Ishikawa (cell line): Measurements from ENCODE around the gene ANK2.

Experiments used
- CEBPB ChIP-seq: IDR thresholded peaks from 2 replicates; pipeline ENCODE4 v1.6.1; 2012
- CREB1 ChIP-seq: IDR thresholded peaks from 2 replicates; pipeline ENCODE4 v1.6.1; 2012; ENCODE audit warnings: low read depth
- EGR1 ChIP-seq: IDR thresholded peaks from 2 replicates; pipeline ENCODE4 v1.6.1; 2012
- EP300 ChIP-seq: IDR thresholded peaks from 2 replicates; pipeline ENCODE4 v1.6.1; 2012; ENCODE audit warnings: borderline replicate concordance
- FOXM1 ChIP-seq: IDR thresholded peaks from 2 replicates; pipeline ENCODE4 v1.6.1; 2012; ENCODE audit warnings: low read depth, borderline replicate concordance
- NFIC ChIP-seq: IDR thresholded peaks from 2 replicates; pipeline ENCODE4 v1.6.1; 2012
- RAD21 ChIP-seq: IDR thresholded peaks from 2 replicates; pipeline ENCODE4 v1.6.1; 2012; ENCODE audit warnings: low read depth
- TAF1 ChIP-seq: IDR thresholded peaks from 2 replicates; pipeline ENCODE4 v1.6.1; 2012; ENCODE audit warnings: low read depth, mild to moderate bottlenecking
- TCF12 ChIP-seq: IDR thresholded peaks from 2 replicates; pipeline ENCODE4 v1.6.1; 2012; ENCODE audit warnings: low read depth
- TEAD4 ChIP-seq: IDR thresholded peaks from 2 replicates; pipeline ENCODE4 v1.6.1; 2012
- YY1 ChIP-seq: IDR thresholded peaks from 2 replicates; pipeline ENCODE4 v1.6.1; 2012; ENCODE audit warnings: low read depth
- ZBTB7A ChIP-seq: IDR thresholded peaks from 2 replicates; pipeline ENCODE4 v1.6.1; 2012; ENCODE audit warnings: low read depth
- TF ChIP-seq, protein P1 (sequence below): IDR thresholded peaks from 2 replicates; pipeline ENCODE4 v1.6.1; 2012
- TF ChIP-seq, protein P2 (sequence below): IDR thresholded peaks from 2 replicates; pipeline ENCODE4 v1.6.1; 2012; ENCODE audit warnings: low read depth, mild to moderate bottlenecking
- TF ChIP-seq, protein P3 (sequence below): IDR thresholded peaks from 2 replicates; pipeline ENCODE4 v1.6.1; 2012

Gene ANK2

DNA sequence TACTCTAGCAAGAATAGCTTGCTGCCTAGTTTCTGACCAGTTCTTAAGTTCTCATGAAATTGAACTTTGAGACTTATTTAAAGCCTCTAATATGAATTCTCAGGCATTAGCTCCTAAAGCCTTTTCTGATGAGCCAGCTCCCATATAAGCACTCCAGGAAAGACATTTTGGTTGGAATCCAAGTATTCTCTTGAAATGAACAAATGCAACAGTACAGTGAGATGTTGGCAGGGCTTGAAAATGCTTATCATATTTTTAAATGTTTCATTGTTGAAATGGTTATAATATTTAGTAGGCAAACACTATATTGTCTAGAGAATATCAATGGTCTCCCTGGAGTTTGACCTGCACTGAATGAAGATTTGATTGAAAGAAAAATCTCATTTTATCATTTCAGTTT, 240.3 kb downstream of the ANK2 start:
- TF ChIP-seq NFIC = no peak
- TF ChIP-seq, protein P1, sequence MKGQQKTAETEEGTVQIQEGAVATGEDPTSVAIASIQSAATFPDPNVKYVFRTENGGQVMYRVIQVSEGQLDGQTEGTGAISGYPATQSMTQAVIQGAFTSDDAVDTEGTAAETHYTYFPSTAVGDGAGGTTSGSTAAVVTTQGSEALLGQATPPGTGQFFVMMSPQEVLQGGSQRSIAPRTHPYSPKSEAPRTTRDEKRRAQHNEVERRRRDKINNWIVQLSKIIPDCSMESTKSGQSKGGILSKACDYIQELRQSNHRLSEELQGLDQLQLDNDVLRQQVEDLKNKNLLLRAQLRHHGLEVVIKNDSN = no peak
- TF ChIP-seq, protein P2, sequence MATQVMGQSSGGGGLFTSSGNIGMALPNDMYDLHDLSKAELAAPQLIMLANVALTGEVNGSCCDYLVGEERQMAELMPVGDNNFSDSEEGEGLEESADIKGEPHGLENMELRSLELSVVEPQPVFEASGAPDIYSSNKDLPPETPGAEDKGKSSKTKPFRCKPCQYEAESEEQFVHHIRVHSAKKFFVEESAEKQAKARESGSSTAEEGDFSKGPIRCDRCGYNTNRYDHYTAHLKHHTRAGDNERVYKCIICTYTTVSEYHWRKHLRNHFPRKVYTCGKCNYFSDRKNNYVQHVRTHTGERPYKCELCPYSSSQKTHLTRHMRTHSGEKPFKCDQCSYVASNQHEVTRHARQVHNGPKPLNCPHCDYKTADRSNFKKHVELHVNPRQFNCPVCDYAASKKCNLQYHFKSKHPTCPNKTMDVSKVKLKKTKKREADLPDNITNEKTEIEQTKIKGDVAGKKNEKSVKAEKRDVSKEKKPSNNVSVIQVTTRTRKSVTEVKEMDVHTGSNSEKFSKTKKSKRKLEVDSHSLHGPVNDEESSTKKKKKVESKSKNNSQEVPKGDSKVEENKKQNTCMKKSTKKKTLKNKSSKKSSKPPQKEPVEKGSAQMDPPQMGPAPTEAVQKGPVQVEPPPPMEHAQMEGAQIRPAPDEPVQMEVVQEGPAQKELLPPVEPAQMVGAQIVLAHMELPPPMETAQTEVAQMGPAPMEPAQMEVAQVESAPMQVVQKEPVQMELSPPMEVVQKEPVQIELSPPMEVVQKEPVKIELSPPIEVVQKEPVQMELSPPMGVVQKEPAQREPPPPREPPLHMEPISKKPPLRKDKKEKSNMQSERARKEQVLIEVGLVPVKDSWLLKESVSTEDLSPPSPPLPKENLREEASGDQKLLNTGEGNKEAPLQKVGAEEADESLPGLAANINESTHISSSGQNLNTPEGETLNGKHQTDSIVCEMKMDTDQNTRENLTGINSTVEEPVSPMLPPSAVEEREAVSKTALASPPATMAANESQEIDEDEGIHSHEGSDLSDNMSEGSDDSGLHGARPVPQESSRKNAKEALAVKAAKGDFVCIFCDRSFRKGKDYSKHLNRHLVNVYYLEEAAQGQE = no peak
- no peak for TF ChIP-seq TAF1
- TF ChIP-seq EGR1 = no peak
- TF ChIP-seq FOXM1 = no peak
- TF ChIP-seq ZBTB7A = no peak
- TF ChIP-seq YY1 = no peak
- no peak for TF ChIP-seq TEAD4
- TF ChIP-seq TCF12 = no peak
- no peak for TF ChIP-seq CEBPB

DNA sequence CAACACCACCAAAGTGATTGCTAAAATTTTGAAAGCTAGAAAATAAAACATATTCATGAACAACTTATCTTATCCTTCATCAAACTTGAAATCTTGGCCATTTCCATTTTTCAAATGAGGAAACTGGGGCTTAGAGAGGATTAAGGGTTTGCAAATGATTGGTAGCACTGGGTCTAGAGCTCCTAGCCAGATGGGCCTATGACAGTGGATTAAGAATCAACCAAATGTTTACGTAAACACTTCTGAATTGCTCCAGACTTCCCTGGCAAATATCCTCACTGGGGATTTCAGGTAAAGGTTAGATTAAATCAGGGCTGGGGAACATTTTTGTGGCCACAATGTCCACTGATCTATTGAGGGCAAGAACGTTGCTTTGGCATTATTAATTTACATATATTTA, 241.2 kb downstream of the ANK2 start:
- no peak for TF ChIP-seq TAF1

DNA sequence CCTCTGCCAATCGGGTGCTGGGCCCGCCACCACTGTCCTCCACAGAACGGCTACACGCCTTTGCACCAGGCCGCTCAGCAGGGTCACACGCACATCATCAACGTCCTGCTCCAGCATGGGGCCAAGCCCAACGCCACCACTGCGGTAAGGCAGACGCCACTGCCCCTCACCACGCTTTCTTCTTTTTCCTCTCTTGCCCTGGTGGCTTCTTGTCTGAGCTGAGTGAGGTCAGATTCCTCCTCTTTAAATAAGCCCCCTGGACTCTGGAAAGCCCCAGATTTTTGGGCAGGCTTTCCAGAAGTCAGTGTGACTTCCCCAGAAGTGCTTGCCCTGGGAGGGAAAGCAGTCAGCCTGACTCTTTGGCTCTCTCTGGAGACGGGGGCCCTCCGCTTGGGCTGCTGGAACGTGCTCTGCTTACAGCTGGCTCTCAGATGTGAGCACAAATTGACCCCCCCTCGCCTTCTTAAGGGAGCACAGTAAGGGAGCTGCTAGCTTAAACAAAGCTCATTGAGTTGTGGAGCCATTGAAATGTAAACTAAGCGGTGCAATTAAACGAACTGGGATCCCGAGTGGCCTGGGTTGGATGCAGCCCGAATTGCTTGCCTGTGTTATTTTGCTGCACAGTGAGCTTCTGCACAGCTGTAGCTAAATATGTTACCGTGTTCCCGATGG, 243.1 kb downstream of the ANK2 start:
- TF ChIP-seq FOXM1 (no peak), EP300 (no peak), YY1 (no peak), CREB1 (no peak), TCF12 (no peak), TEAD4 (no peak), TAF1 (no peak), RAD21 (no peak), NFIC (no peak), EGR1 (no peak), CEBPB (no peak), ZBTB7A (no peak)
- TF ChIP-seq, protein P3, sequence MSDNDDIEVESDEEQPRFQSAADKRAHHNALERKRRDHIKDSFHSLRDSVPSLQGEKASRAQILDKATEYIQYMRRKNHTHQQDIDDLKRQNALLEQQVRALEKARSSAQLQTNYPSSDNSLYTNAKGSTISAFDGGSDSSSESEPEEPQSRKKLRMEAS = no peak
- TF ChIP-seq, protein P2 = no peak
- TF ChIP-seq, protein P1 = no peak

DNA sequence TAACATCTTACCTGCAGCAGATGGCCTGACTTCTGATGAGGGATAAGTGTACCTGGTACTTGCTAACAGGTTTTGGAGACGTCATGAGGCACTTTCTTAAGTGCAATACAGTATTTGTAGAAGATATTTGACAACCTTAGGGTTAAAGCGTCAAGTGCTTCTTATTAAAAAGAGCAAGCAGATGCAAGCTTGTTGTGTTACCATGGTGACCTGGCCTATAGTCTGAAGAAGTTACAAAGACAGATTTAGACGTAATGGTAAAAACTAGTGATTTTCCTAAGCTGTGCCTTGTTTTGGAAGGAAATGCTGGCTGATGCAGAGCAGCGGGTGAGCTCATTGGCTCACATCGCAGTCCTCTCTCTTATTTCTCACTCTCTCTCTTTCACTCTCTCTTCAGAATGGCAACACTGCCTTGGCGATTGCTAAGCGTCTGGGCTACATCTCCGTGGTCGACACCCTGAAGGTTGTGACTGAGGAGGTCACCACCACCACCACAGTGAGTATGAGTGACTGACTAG, 243.6 kb downstream of the ANK2 start:
- TF ChIP-seq EP300 (no peak), NFIC (no peak), ZBTB7A (no peak), RAD21 (no peak), TCF12 (no peak)

DNA sequence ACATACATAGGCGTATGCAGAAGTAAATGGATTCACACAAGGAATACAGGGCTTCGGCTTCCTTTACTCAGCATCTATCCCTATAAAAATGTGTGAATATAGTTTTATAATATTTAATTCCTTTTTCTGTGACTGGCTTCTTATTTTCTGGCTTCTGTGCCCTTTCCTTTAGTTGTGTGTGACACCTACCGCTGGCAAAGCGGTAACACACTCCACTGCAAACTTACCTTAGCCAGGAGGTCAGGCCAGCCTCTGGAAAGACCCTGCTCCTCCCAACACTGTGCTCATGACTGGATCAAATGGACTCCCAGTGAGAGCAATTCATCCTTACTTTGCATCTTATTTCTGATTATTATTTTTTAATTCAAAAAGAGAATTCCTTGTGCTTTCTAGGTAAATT, 244.2 kb downstream of the ANK2 start:
- TF ChIP-seq TEAD4 = no peak
- no peak for TF ChIP-seq TCF12
- TF ChIP-seq EGR1 = no peak
- TF ChIP-seq, protein P2 = no peak
- TF ChIP-seq RAD21 = no peak
- TF ChIP-seq CREB1 = no peak
